Astrocyte (in vitro differentiated cells and primary cell): ENCODE measurements around the gene RAB31. TPM values are rescaled to one million over a fixed set of nuclear protein-coding genes. Genes with fewer than 3 reads are reported as not detected.
"Not testable (repeated sequence)": the region's sequence is repeated elsewhere in the genome, so short reads cannot be mapped to it uniquely, and the experiment has no call there.

Source experiments
- DNase-seq: peaks from one replicate; pipeline ENCODE4 v3.0.0-alpha.2; 2010; ENCODE audit warnings: low read depth
- FAIRE-seq: peaks from 2 replicates; lab custom pipeline; 2011; peaks lifted over from hg19 to GRCh38; lab: Jason Lieb, UNC
- H2AFZ ChIP-seq: 2 replicates; pipeline ENCODE4 v1.6.0; 2012; ENCODE audit warnings: low read depth, low read length, inconsistent platforms
- H3K27ac ChIP-seq: 2 replicates; pipeline ENCODE4 v1.5.1; 2011; ENCODE audit warnings: low read depth, low read length, inconsistent platforms
- H3K27me3 ChIP-seq: 2 replicates; pipeline ENCODE4 v1.6.0; 2011; ENCODE audit warnings: low read length, inconsistent platforms; ENCODE audit not compliant: insufficient read depth
- H3K36me3 ChIP-seq: 2 replicates; pipeline ENCODE4 v1.5.1; 2011; ENCODE audit warnings: low read length, inconsistent platforms; ENCODE audit not compliant: insufficient read depth
- H3K4me1 ChIP-seq: 2 replicates; pipeline ENCODE4 v1.5.1; 2011; ENCODE audit warnings: low read length, inconsistent platforms; ENCODE audit not compliant: insufficient read depth
- H3K4me2 ChIP-seq: 2 replicates; pipeline ENCODE4 v1.6.0; 2012; ENCODE audit warnings: low read length, inconsistent platforms
- H3K4me3 ChIP-seq: 2 replicates; pipeline ENCODE4 v1.5.1; 2011; ENCODE audit warnings: low read depth, mild to moderate bottlenecking, low read length, inconsistent platforms; ENCODE audit not compliant: insufficient read depth
- H3K79me2 ChIP-seq: 2 replicates; pipeline ENCODE4 v1.6.0; 2012; ENCODE audit warnings: mild to moderate bottlenecking, low read length, inconsistent platforms; ENCODE audit not compliant: insufficient read depth
- H3K9ac ChIP-seq: 2 replicates; pipeline ENCODE4 v1.6.0; 2012; ENCODE audit warnings: mild to moderate bottlenecking, low read length, inconsistent platforms
- H3K9me3 ChIP-seq: 2 replicates; pipeline ENCODE4 v1.5.1; 2012; ENCODE audit warnings: low read depth, mild to moderate bottlenecking, low read length, inconsistent platforms; ENCODE audit not compliant: insufficient read depth
- H4K20me1 ChIP-seq: 2 replicates; pipeline ENCODE4 v1.6.0; 2012; ENCODE audit warnings: low read length, inconsistent platforms; ENCODE audit not compliant: insufficient read depth
- H3K27ac Mint-ChIP-seq: one replicate; pipeline ENCODE4 v1.8.0; 2021; ENCODE audit warnings: mild to moderate bottlenecking, mixed read lengths; ENCODE audit not compliant: unreplicated experiment
- H3K27me3 Mint-ChIP-seq: one replicate; pipeline ENCODE4 v1.8.0; 2021; ENCODE audit warnings: low read depth, mixed read lengths; ENCODE audit not compliant: unreplicated experiment
- H3K36me3 Mint-ChIP-seq: one replicate; pipeline ENCODE4 v1.8.0; 2021; ENCODE audit warnings: low read depth, mixed read lengths; ENCODE audit not compliant: unreplicated experiment
- H3K4me1 Mint-ChIP-seq: one replicate; pipeline ENCODE4 v1.8.0; 2021; ENCODE audit warnings: low read depth, mixed read lengths; ENCODE audit not compliant: unreplicated experiment
- H3K4me3 Mint-ChIP-seq: one replicate; pipeline ENCODE4 v1.8.0; 2021; ENCODE audit warnings: mild to moderate bottlenecking, moderate library complexity, mixed read lengths; ENCODE audit not compliant: unreplicated experiment
- H3K9me3 Mint-ChIP-seq: one replicate; pipeline ENCODE4 v1.8.0; 2021; ENCODE audit warnings: mild to moderate bottlenecking, mixed read lengths; ENCODE audit not compliant: unreplicated experiment
- CTCF ChIP-seq: IDR thresholded peaks from 2 replicates; pipeline ENCODE4 v1.5.1; 2011; ENCODE audit warnings: low read depth, mild to moderate bottlenecking, inconsistent platforms, low read length, moderate library complexity; ENCODE audit not compliant: insufficient read depth
- EZH2 ChIP-seq: IDR thresholded peaks from 2 replicates; pipeline ENCODE4 v1.6.1; 2012; ENCODE audit warnings: mild to moderate bottlenecking, low read length, inconsistent platforms; ENCODE audit not compliant: insufficient read depth
- total RNA-seq: library from RNA; stranded (reverse); gene quantifications from 2 replicates; pipeline ENCODE4 v1.2.1, GENCODE V29; 2021

RAB31 gene
- total RNA-seq, 1 donor from 2014 or later, result 100 TPM

DNA sequence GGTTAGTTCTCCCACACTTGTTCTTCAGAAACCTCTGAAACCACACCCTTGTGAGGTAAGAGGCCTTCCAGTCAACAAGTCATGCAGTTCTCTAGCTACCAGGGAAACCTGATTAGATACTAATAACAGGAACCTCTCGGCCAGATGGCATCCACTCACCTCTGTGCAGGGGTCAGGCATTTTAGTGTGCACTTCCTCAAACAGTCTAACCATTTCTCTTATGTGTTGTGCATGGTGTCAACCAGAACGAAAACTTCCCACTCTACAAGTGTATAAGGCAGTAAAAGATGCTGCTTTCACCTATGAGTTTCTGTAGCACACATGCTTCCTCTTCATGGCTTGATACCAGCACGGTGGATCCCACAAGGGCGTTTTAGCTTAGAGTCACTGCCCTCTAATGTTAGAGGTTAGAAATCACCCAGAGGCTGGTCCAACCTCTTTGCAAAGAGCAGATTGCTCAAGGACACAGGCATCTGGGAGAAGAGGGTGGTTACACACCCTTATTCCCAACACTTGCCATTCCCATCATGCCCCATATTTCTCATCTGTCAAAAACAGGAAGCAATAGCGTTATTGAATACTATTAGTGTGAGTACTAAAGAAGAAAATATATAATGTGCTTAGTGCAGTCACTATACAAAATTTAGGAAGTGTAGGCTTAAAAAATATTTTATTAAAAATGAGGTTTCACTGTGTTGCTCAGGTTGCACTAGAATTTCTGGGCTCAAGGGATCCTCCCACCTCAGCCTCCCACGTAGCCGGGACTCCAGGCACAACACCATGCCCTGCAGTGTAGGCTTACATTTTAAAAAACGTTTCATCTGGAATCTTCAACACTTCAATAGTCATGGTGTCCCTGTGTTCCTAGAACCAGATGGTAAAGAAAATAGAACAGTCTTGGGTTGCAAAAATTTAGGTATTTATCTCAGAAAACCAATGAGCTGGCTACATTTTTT, 34.5 kb upstream of the RAB31 start:
- DNase-seq (peak; percentile 50), FAIRE-seq (no peak)
- H3K4me3 Mint-ChIP-seq, result no peak overlapping the region
- no peak overlapping the region for H3K4me3 ChIP-seq
- no peak overlapping the region for H2AFZ ChIP-seq
- H3K4me1 ChIP-seq, result no peaks in the 10 kb centered on the region
- H3K27ac ChIP-seq, result no peak overlapping the region
- H3K27me3 ChIP-seq, result no peaks in the 10 kb centered on the region
- H3K9me3 ChIP-seq, result no peaks in the 10 kb centered on the region
- peak overlapping the region; percentile 80 for H3K27ac Mint-ChIP-seq
- no peaks in the 10 kb centered on the region for H3K27me3 Mint-ChIP-seq
- TF ChIP-seq EZH2 (no peak), CTCF (peak; percentile 5)
- no peaks in the 10 kb centered on the region for H4K20me1 ChIP-seq
- H3K4me2 ChIP-seq, result no peak overlapping the region
- no peak overlapping the region for H3K9ac ChIP-seq
- H3K79me2 ChIP-seq, result no peaks in the 10 kb centered on the region
- H3K36me3 Mint-ChIP-seq, result no peaks in the 10 kb centered on the region
- H3K4me1 Mint-ChIP-seq, result peaks cover 6% of the 10 kb centered on the region
- no peaks in the 10 kb centered on the region for H3K36me3 ChIP-seq
- no peaks in the 10 kb centered on the region for H3K9me3 Mint-ChIP-seq

GRCh38 chr18:9678216-9678615, 29.9 kb upstream of the RAB31 start:
- H3K4me3 Mint-ChIP-seq, H3K27ac ChIP-seq, H3K4me3 ChIP-seq, H3K79me2 ChIP-seq, FAIRE-seq, H3K4me1 ChIP-seq, H3K4me1 Mint-ChIP-seq, H4K20me1 ChIP-seq, H3K27me3 ChIP-seq, H3K27me3 Mint-ChIP-seq, H3K9me3 Mint-ChIP-seq, H2AFZ ChIP-seq, H3K36me3 Mint-ChIP-seq, H3K9ac ChIP-seq, DNase-seq, H3K4me2 ChIP-seq, H3K36me3 ChIP-seq, H3K9me3 ChIP-seq, H3K27ac Mint-ChIP-seq: not testable (repeated sequence)

DNA sequence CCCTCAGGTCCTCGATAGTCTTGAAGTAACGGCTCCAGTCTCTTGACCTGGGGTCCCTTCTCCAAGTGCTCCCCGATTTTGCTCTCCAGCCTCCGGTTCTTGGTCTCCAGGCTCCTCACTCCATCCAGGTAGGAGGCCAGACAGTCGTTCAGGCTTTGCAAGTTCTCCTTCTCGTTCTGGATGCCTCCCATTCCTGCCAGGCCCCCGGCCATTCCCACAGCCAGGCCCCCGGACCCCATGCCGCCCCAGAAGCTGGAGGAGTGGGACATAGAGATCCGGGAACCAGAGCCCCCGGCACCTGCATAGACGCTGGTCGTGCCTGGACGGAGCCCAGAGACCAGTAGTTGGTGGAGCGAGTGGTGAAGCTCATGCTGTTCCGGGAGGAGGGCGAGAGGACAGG, 29.0 kb upstream of the RAB31 start:
- TF ChIP-seq EZH2 (no peak), CTCF (no peak)
- Histone ChIP-seq H3K4me2 (no peak overlapping the region), H3K4me3 (no peak overlapping the region), H3K27ac (no peak overlapping the region), H3K9ac (no peak overlapping the region), H3K4me1 (peaks cover 11% of the 10 kb centered on the region), H3K79me2 (no peaks in the 10 kb centered on the region), H2AFZ (no peak overlapping the region), H3K27me3 (no peaks in the 10 kb centered on the region), H3K36me3 (no peaks in the 10 kb centered on the region), H3K9me3 (no peaks in the 10 kb centered on the region), H4K20me1 (no peaks in the 10 kb centered on the region)
- Mint-ChIP-seq H3K4me3 (no peak overlapping the region), H3K4me1 (peaks cover 7% of the 10 kb centered on the region), H3K27me3 (no peaks in the 10 kb centered on the region), H3K36me3 (no peaks in the 10 kb centered on the region), H3K27ac (no peak overlapping the region), H3K9me3 (no peaks in the 10 kb centered on the region)
- DNase-seq (no peak), FAIRE-seq (no peak)
